Keratinocyte (primary cell): ENCODE data around the gene PLPP1. TPM values are rescaled to one million over a fixed set of nuclear protein-coding genes. Genes with fewer than 3 reads are reported as not detected.

Experiments used
- DNase-seq: peaks from one replicate; pipeline ENCODE4 v3.0.0-alpha.2; 2011; ENCODE audit warnings: low read depth, missing footprints, low spot score
- FAIRE-seq: peaks from 2 replicates; lab custom pipeline; 2011; peaks lifted over from hg19 to GRCh38; lab: Jason Lieb, UNC
- H2AFZ ChIP-seq: 2 replicates; pipeline ENCODE4 v1.6.0; 2012; ENCODE audit warnings: low read length, control low read depth, inconsistent platforms; ENCODE audit not compliant: control insufficient read depth
- H3K27ac ChIP-seq: 2 replicates; pipeline ENCODE4 v1.5.1; 2011; ENCODE audit warnings: low read length; ENCODE audit not compliant: control insufficient read depth, insufficient read depth
- H3K27me3 ChIP-seq: 3 replicates; pipeline ENCODE4 v1.6.0; 2011; ENCODE audit warnings: low read length; ENCODE audit not compliant: control insufficient read depth, insufficient read depth; ENCODE audit errors: extremely low read depth
- H3K36me3 ChIP-seq, 2 experiments: 2 replicates in 1 of 2; 3 replicates in 1 of 2; pipeline ENCODE4 v1.5.1; 2011; ENCODE audit warnings: low read length in 2 of 2, mild to moderate bottlenecking in 1 of 2; ENCODE audit not compliant: control insufficient read depth in 2 of 2, insufficient read depth in 2 of 2; ENCODE audit errors: extremely low read depth in 1 of 2
- H3K4me1 ChIP-seq: 3 replicates; pipeline ENCODE4 v1.5.1; 2011; ENCODE audit warnings: low read length; ENCODE audit not compliant: control insufficient read depth, insufficient read depth; ENCODE audit errors: extremely low read depth
- H3K4me2 ChIP-seq: 3 replicates; pipeline ENCODE4 v1.6.0; 2011; ENCODE audit warnings: low read depth, low read length; ENCODE audit not compliant: control insufficient read depth, insufficient read depth; ENCODE audit errors: extremely low read depth
- H3K4me3 ChIP-seq, 3 experiments: fragments of 200-600 bp in 1 of 3; sonication (generic) in 1 of 3; 2 replicates in 2 of 3; 3 replicates in 1 of 3; pipeline ENCODE4 v1.5.1; 2011 to 2016; ENCODE audit warnings: low read length in 3 of 3, mild to moderate bottlenecking in 3 of 3, control low read depth in 2 of 3, inconsistent platforms in 1 of 3, low read depth in 1 of 3, mixed read lengths in 1 of 3, mixed run types in 1 of 3, moderate library complexity in 1 of 3; ENCODE audit not compliant: control insufficient read depth in 2 of 3, insufficient read depth in 2 of 3; ENCODE audit errors: extremely low read depth in 1 of 3
- H3K79me2 ChIP-seq: 2 replicates; pipeline ENCODE4 v1.6.0; 2012; ENCODE audit warnings: low read length; ENCODE audit not compliant: control insufficient read depth, insufficient read depth
- H3K9ac ChIP-seq: 3 replicates; pipeline ENCODE4 v1.6.0; 2011; ENCODE audit warnings: low read length; ENCODE audit not compliant: control insufficient read depth, insufficient read depth; ENCODE audit errors: extremely low read depth
- H3K9me1 ChIP-seq: 3 replicates; pipeline ENCODE4 v1.6.0; 2011; ENCODE audit warnings: low read length; ENCODE audit not compliant: control insufficient read depth, insufficient read depth; ENCODE audit errors: extremely low read depth
- H3K9me3 ChIP-seq: 2 replicates; pipeline ENCODE4 v1.5.1; 2012; ENCODE audit warnings: low read depth, low read length; ENCODE audit not compliant: control insufficient read depth
- H4K20me1 ChIP-seq: 3 replicates; pipeline ENCODE4 v1.6.0; 2011; ENCODE audit warnings: low read length; ENCODE audit not compliant: control insufficient read depth, insufficient read depth; ENCODE audit errors: extremely low read depth
- EZH2 ChIP-seq: IDR thresholded peaks from one replicate; pipeline ENCODE4 v1.6.1; 2012; ENCODE audit warnings: inconsistent platforms, mild to moderate bottlenecking, low read length, moderate library complexity
- dilution Hi-C: fragments of 300-500 bp; cut with MboI; formaldehyde crosslinking; loops from one replicate; pipeline ENCODE4 v1.7.0; 2020; ENCODE audit warnings: low sequenced_read_pairs; ENCODE audit not compliant: extremely low pct_ligation_motif_present
- polyA plus RNA-seq, 5 experiments: library from polyadenylated mRNA; depleted of rRNA in 3 of 5; stranded (reverse) in 3 of 5; stranded (forward) in 1 of 5; unstranded in 1 of 5; fragments of >200 nt; gene quantifications; 1 replicate in 1 of 5; 2 replicates in 3 of 5; 3 replicates in 1 of 5; pipeline versions ENCODE4 v1.2.1 to v1.2.3, GENCODE V29; 2011 to 2012; ENCODE audit warnings: missing spikeins in 2 of 5, low read depth in 1 of 5, low replicate concordance in 1 of 5
- TF ChIP-seq, protein P1 (sequence below), 3 experiments: IDR thresholded peaks in 1 of 3; conservative IDR thresholded peaks in 1 of 3; optimal IDR thresholded peaks in 1 of 3; 2 replicates in 2 of 3; 3 replicates in 1 of 3; pipeline versions ENCODE3 to v1.5.1; 2011; ENCODE audit warnings: low read length in 3 of 3, mild to moderate bottlenecking in 3 of 3, moderate library complexity in 2 of 3, control low read depth in 1 of 3, inconsistent platforms in 1 of 3; ENCODE audit not compliant: insufficient read depth in 2 of 3; ENCODE audit errors: extremely low read depth in 1 of 3

Gene PLPP1
- polyA plus RNA-seq, 1 donor (not counting 4 experiments of a cell fraction or from before 2014, with no cell fraction given), result 13.2 TPM

DNA sequence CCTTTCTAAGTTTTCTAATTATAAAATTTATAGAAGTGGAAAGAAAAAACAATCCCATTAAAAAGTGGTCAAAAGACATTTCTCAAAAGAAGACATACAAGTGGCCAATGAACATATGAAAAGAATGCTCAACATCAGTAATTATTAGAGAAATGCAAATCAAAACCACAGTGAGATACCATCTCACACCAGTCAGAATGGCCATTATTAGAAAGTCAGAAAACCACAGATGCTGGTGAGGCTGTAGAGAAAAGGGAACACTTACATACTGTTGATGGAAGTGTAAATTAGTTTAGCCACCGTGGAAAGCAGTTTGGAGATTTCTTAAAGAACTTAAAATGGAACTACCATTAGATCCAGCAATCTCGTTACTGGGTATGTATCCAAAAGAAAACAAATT is 23.7 kb upstream of the PLPP1 start:
- Histone ChIP-seq H3K36me3 (no peaks in the 10 kb centered on the region), H3K4me2 (no peak overlapping the region), H3K9me3 (no peaks in the 10 kb centered on the region), H3K27ac (no peak overlapping the region), H3K9me1 (no peaks in the 10 kb centered on the region), H3K4me3 (no peak overlapping the region), H4K20me1 (no peaks in the 10 kb centered on the region), H3K4me1 (no peaks in the 10 kb centered on the region), H3K79me2 (no peaks in the 10 kb centered on the region), H2AFZ (no peak overlapping the region), H3K9ac (no peak overlapping the region), H3K27me3 (no peaks in the 10 kb centered on the region)
- TF ChIP-seq, protein P1, sequence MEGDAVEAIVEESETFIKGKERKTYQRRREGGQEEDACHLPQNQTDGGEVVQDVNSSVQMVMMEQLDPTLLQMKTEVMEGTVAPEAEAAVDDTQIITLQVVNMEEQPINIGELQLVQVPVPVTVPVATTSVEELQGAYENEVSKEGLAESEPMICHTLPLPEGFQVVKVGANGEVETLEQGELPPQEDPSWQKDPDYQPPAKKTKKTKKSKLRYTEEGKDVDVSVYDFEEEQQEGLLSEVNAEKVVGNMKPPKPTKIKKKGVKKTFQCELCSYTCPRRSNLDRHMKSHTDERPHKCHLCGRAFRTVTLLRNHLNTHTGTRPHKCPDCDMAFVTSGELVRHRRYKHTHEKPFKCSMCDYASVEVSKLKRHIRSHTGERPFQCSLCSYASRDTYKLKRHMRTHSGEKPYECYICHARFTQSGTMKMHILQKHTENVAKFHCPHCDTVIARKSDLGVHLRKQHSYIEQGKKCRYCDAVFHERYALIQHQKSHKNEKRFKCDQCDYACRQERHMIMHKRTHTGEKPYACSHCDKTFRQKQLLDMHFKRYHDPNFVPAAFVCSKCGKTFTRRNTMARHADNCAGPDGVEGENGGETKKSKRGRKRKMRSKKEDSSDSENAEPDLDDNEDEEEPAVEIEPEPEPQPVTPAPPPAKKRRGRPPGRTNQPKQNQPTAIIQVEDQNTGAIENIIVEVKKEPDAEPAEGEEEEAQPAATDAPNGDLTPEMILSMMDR (optimal IDR thresholded peaks at IDR 0.05 in 1 of 3, IDR thresholded peaks at IDR 0.05 in 1 of 3, conservative IDR thresholded peaks at IDR 0.05 in 1 of 3; ENCODE audit: extremely low read depth in 1 of 3, insufficient read depth in 2 of 3, low read length in 3 of 3), result no peak
- no peak for TF ChIP-seq EZH2
- DNase-seq (no peak), FAIRE-seq (no peak)
- dilution Hi-C loops, result no loop called here

DNA sequence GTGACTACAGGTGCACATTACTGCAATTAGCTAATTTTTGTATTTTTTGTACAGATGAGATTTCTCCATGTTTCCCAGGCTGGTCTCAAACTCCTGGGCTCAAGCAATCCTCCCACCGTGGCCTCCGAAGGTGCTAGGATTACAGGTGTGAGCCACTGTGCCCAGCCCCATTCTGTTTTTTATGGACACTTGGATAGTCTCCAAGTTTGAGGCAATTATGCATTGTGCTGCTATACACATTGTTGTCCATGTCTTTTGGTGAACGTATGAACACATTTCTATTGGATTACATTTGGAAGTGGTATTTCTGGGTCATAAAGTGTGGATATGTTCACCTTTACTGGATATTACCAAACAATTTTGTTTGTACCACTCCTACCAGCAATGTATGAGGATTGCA is 22.4 kb upstream of the PLPP1 start:
- DNase-seq (no peak), FAIRE-seq (no peak)
- Histone ChIP-seq H3K4me3 (no peak overlapping the region), H3K79me2 (no peaks in the 10 kb centered on the region), H3K4me2 (no peak overlapping the region), H3K9ac (no peak overlapping the region), H3K36me3 (no peaks in the 10 kb centered on the region), H3K4me1 (no peaks in the 10 kb centered on the region), H2AFZ (no peak overlapping the region), H3K9me1 (no peaks in the 10 kb centered on the region), H3K9me3 (no peaks in the 10 kb centered on the region), H3K27me3 (no peaks in the 10 kb centered on the region), H4K20me1 (no peaks in the 10 kb centered on the region), H3K27ac (no peak overlapping the region)
- dilution Hi-C loops, result no loop called here
- TF ChIP-seq EZH2, result no peak

DNA sequence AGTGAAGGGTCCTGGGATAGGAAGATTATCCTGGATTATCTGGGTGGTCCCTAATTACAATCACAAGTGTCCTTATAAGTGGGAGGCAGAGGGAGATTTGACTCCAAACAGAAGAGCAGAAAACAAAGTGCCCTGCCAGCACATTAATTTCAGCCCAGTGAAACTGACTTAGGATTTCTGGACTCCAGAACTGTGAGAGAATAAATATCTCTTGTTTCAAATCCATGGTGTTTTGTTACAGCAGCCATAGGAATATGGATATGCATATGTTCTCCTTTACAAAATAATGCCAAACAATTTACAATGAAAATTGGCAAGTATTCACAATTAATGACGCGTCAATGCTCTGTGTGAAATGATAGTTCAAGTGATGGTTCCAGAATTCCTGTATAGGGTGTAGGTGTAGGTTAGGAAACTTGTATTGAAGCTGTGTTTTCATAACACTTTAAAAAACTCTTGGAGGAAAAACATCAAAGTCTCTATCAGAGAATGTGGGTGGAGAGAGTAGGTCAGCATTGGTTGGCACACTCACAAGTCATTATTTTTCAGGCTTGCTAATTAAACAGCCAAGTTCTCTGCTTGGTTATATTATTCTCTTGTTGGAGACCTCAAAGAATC is 19.9 kb upstream of the PLPP1 start:
- no peaks in the 10 kb centered on the region for H3K9me1 ChIP-seq
- H4K20me1 ChIP-seq, result no peaks in the 10 kb centered on the region
- TF ChIP-seq EZH2, result no peak
- TF ChIP-seq, protein P1 (optimal IDR thresholded peaks at IDR 0.05 in 1 of 3, IDR thresholded peaks at IDR 0.05 in 1 of 3, conservative IDR thresholded peaks at IDR 0.05 in 1 of 3; ENCODE audit: extremely low read depth in 1 of 3, insufficient read depth in 2 of 3, low read length in 3 of 3), result no peak
- H3K79me2 ChIP-seq, result no peaks in the 10 kb centered on the region
- H3K27me3 ChIP-seq, result no peaks in the 10 kb centered on the region
- no peak overlapping the region for H3K4me3 ChIP-seq
- no peak overlapping the region for H2AFZ ChIP-seq
- no peaks in the 10 kb centered on the region for H3K9me3 ChIP-seq
- dilution Hi-C loops, result no loop called here
- H3K4me1 ChIP-seq, result peaks cover 9% of the 10 kb centered on the region
- H3K36me3 ChIP-seq, result no peaks in the 10 kb centered on the region
- H3K27ac ChIP-seq, result no peak overlapping the region
- DNase-seq (no peak), FAIRE-seq (no peak)
- H3K4me2 ChIP-seq, result no peak overlapping the region
- H3K9ac ChIP-seq, result no peak overlapping the region
